HEK293 (cell line): ENCODE results near the gene EMC9.

Experiments used
- CTCF ChIA-PET: fragments of 350-600 bp; formaldehyde crosslinking; extraction: SDS; loops from one replicate; lab custom pipeline; 2021; ENCODE audit warnings: antibody characterized with exemption; lab: Yijun Ruan, JAX
- POLR2A ChIA-PET: fragments of 300-600 bp; formaldehyde crosslinking; extraction: SDS; loops from one replicate; lab custom pipeline; 2020; ENCODE audit warnings: antibody characterized with exemption, inconsistent platforms; lab: Yijun Ruan, JAX
- H3K27ac ChIP-seq: fragments of 200-500 bp; sonication (Bioruptor generic); 2 replicates; pipeline ENCODE4 v1.5.1; 2014; ENCODE audit warnings: low read depth, low read length, control low read depth, inconsistent platforms; ENCODE audit errors: extremely low read depth
- H3K36me3 ChIP-seq, 2 experiments: fragments of 200-500 bp in 1 of 2; sonication (Bioruptor generic) in 1 of 2; 1 replicate in 1 of 2; 2 replicates in 1 of 2; pipeline ENCODE4 v1.5.1; 2014 to 2017; ENCODE audit warnings: inconsistent platforms in 2 of 2, low read length in 2 of 2; ENCODE audit not compliant: control insufficient read depth in 2 of 2, insufficient read depth in 1 of 2
- H3K4me1 ChIP-seq: fragments of 200-500 bp; sonication (Bioruptor generic); 2 replicates; pipeline ENCODE4 v1.5.1; 2014; ENCODE audit warnings: mild to moderate bottlenecking, low read length, inconsistent platforms; ENCODE audit not compliant: control insufficient read depth, insufficient read depth
- H3K4me3 ChIP-seq: 2 replicates; pipeline ENCODE4 v1.5.1; 2011; ENCODE audit warnings: low read depth, mild to moderate bottlenecking, control low read depth, low read length, moderate library complexity
- H3K9me3 ChIP-seq: fragments of 200-500 bp; sonication (Bioruptor generic); 2 replicates; pipeline ENCODE4 v1.5.1; 2014; ENCODE audit warnings: low read depth, low read length, inconsistent platforms; ENCODE audit not compliant: control insufficient read depth, insufficient read depth
- FEZF1 ChIP-seq: fragments of 450-650 bp; formaldehyde crosslinking; IDR thresholded peaks from 2 replicates; pipeline ENCODE4 v1.5.1; 2016; ENCODE audit warnings: missing biosample characterization, missing genetic modification characterization
- GLIS2 ChIP-seq: fragments of 450-650 bp; formaldehyde crosslinking; IDR thresholded peaks from 2 replicates; pipeline ENCODE4 v1.5.1; 2016; ENCODE audit warnings: missing biosample characterization, missing genetic modification characterization
- IKZF3 ChIP-seq: fragments of 450-650 bp; IDR thresholded peaks from 2 replicates; pipeline ENCODE4 v1.5.0; 2018; ENCODE audit warnings: missing biosample characterization, mild to moderate bottlenecking, missing genetic modification characterization, moderate library complexity
- SCRT1 ChIP-seq: fragments of 450-650 bp; formaldehyde crosslinking; IDR thresholded peaks from 2 replicates; pipeline ENCODE4 v1.5.1; 2016; ENCODE audit warnings: missing biosample characterization, missing genetic modification characterization, borderline replicate concordance
- SP7 ChIP-seq: fragments of 450-650 bp; formaldehyde crosslinking; IDR thresholded peaks from 2 replicates; pipeline ENCODE4 v1.5.1; 2016; ENCODE audit warnings: missing biosample characterization, missing genetic modification characterization
- ZBTB1 ChIP-seq: fragments of 450-650 bp; formaldehyde crosslinking; IDR thresholded peaks from 2 replicates; pipeline ENCODE4 v1.5.1; 2016; ENCODE audit warnings: missing biosample characterization, missing genetic modification characterization
- ZBTB21 ChIP-seq: fragments of 450-650 bp; formaldehyde crosslinking; IDR thresholded peaks from 2 replicates; pipeline ENCODE4 v1.5.1; 2017; ENCODE audit warnings: missing biosample characterization, missing genetic modification characterization
- ZNF121 ChIP-seq: fragments of 450-650 bp; formaldehyde crosslinking; IDR thresholded peaks from 2 replicates; pipeline ENCODE4 v1.5.1; 2016; ENCODE audit warnings: missing biosample characterization, missing genetic modification characterization
- ZNF223 ChIP-seq: fragments of 450-650 bp; formaldehyde crosslinking; IDR thresholded peaks from 2 replicates; pipeline ENCODE4 v1.5.1; 2016; ENCODE audit warnings: missing biosample characterization, missing genetic modification characterization
- ZNF24 ChIP-seq: fragments of 450-650 bp; formaldehyde crosslinking; IDR thresholded peaks from 2 replicates; pipeline ENCODE4 v1.5.1; 2016; ENCODE audit warnings: missing biosample characterization, missing genetic modification characterization
- ZNF311 ChIP-seq: fragments of 450-650 bp; formaldehyde crosslinking; IDR thresholded peaks from 2 replicates; pipeline ENCODE4 v1.5.1; 2017; ENCODE audit warnings: missing biosample characterization, missing genetic modification characterization, borderline replicate concordance
- ZNF335 ChIP-seq: fragments of 450-650 bp; formaldehyde crosslinking; conservative IDR thresholded peaks from 2 replicates; pipeline ENCODE4 v1.5.1; 2016; ENCODE audit warnings: missing biosample characterization, missing genetic modification characterization
- ZNF629 ChIP-seq: fragments of 450-650 bp; formaldehyde crosslinking; IDR thresholded peaks from 2 replicates; pipeline ENCODE4 v1.5.1; 2017; ENCODE audit warnings: missing biosample characterization, missing genetic modification characterization
- ZNF660 ChIP-seq: fragments of 450-650 bp; IDR thresholded peaks from 2 replicates; pipeline ENCODE4 v1.5.1; 2018; ENCODE audit warnings: missing biosample characterization, mild to moderate bottlenecking, missing genetic modification characterization
- ZNF707 ChIP-seq: fragments of 450-650 bp; formaldehyde crosslinking; IDR thresholded peaks from 2 replicates; pipeline ENCODE4 v1.5.1; 2016; ENCODE audit warnings: missing biosample characterization, missing genetic modification characterization
- ZNF776 ChIP-seq: fragments of 450-650 bp; formaldehyde crosslinking; IDR thresholded peaks from 2 replicates; pipeline ENCODE4 v1.5.0; 2017; ENCODE audit warnings: missing biosample characterization, missing genetic modification characterization, borderline replicate concordance
- ZNF830 ChIP-seq: fragments of 450-650 bp; IDR thresholded peaks from 2 replicates; pipeline ENCODE4 v1.5.0; 2018; ENCODE audit warnings: missing biosample characterization, missing genetic modification characterization, low read depth, mild to moderate bottlenecking, moderate library complexity
- ZSCAN30 ChIP-seq: fragments of 450-650 bp; IDR thresholded peaks from 2 replicates; pipeline ENCODE4 v1.5.1; 2018; ENCODE audit warnings: missing biosample characterization, mild to moderate bottlenecking, missing genetic modification characterization, moderate library complexity
- TF ChIP-seq, protein P1 (sequence below): fragments of 450-650 bp; formaldehyde crosslinking; IDR thresholded peaks from 2 replicates; pipeline ENCODE4 v1.5.1; 2016; ENCODE audit warnings: missing biosample characterization, missing genetic modification characterization
- TF ChIP-seq, protein P2 (sequence below): fragments of 450-650 bp; formaldehyde crosslinking; IDR thresholded peaks from 2 replicates; pipeline ENCODE4 v1.5.1; 2016; ENCODE audit warnings: missing biosample characterization, missing genetic modification characterization
- TF ChIP-seq, protein P3 (sequence below): fragments of 450-650 bp; formaldehyde crosslinking; IDR thresholded peaks from 2 replicates; pipeline ENCODE4 v1.5.1; 2017; ENCODE audit warnings: missing biosample characterization, missing genetic modification characterization
- TF ChIP-seq, protein P4 (sequence below): fragments of 450-650 bp; formaldehyde crosslinking; IDR thresholded peaks from 2 replicates; pipeline ENCODE4 v1.5.1; 2016; ENCODE audit warnings: missing biosample characterization, missing genetic modification characterization
- TF ChIP-seq, protein P5 (sequence below): fragments of 450-650 bp; formaldehyde crosslinking; IDR thresholded peaks from 2 replicates; pipeline ENCODE4 v1.5.1; 2016; ENCODE audit warnings: missing biosample characterization, missing genetic modification characterization
- TF ChIP-seq, protein P6 (sequence below): fragments of 450-650 bp; formaldehyde crosslinking; IDR thresholded peaks from 2 replicates; pipeline ENCODE4 v1.5.1; 2016; ENCODE audit warnings: missing biosample characterization, missing genetic modification characterization, low read depth

Gene EMC9

DNA sequence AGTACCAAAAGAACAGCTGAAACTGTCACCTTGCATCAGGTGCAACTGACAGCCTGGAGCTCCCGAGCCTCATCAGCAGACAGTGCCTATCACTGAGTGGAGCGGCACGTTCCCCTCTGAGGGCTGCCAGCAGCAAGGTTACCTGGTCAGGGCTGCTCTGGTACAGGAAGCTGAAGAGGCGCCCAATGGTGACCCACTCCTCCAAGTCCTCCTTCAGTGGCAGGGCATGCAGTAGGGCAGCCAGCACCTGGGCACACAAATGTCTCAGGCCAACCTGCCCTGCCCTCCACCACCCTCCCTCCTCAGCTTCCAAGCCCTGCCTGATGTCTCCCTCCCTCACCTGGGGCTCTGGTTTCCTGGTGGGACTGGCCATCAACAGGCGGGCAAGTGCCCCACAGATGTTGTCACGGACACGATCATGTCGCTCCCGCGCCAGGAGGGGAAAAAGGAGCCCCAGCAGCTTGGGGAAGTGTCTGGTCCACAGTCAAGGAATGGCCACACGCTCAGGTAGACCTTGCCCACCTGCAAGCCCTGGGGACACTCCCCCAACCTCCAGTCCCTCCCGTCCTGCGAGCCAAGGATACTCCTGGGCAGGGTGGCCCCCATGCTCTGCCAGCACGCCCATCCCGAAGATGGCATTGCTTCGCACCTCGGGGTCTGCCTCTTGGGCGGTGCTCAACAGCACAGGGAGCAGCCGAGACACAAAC, 40.1 kb upstream of the EMC9 start:
- peaks cover 0 to 98% of the 10 kb centered on the region in 2 experiments; a peak in 2 of 3 replicates for H3K36me3 ChIP-seq
- CTCF ChIA-PET = interaction anchor here (0.9 to 1.0 kb wide), 2 partner anchors 19 to 20 kb away, joined by 3 to 4 read pairs; partner anchors contain the start of gene IRF9
- H3K4me1 ChIP-seq = no peaks in the 10 kb centered on the region
- H3K9me3 ChIP-seq = no peaks in the 10 kb centered on the region
- no peak overlapping the region for H3K4me3 ChIP-seq
- no peak overlapping the region for H3K27ac ChIP-seq
- POLR2A ChIA-PET = interaction anchor here (0.6 to 1.0 kb wide), 4 partner anchors 12 to 87 kb away, joined by 3 to 4 read pairs (median 3); partner anchors contain the start of genes EMC9, MDP1 and PCK2
- TF ChIP-seq IKZF3 (tag by site-specific recombination) = no peak
- TF ChIP-seq, protein P1, sequence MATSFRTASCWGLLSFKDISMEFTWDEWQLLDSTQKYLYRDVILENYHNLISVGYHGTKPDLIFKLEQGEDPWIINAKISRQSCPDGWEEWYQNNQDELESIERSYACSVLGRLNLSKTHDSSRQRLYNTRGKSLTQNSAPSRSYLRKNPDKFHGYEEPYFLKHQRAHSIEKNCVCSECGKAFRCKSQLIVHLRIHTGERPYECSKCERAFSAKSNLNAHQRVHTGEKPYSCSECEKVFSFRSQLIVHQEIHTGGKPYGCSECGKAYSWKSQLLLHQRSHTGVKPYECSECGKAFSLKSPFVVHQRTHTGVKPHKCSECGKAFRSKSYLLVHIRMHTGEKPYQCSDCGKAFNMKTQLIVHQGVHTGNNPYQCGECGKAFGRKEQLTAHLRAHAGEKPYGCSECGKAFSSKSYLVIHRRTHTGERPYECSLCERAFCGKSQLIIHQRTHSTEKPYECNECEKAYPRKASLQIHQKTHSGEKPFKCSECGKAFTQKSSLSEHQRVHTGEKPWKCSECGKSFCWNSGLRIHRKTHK (tag by site-specific recombination) = no peak
- no peak for TF ChIP-seq ZNF223 (tag by site-specific recombination)
- no peak for TF ChIP-seq ZNF707
- no peak for TF ChIP-seq SCRT1 (tag by site-specific recombination)
- TF ChIP-seq ZBTB1 (tag by site-specific recombination) = no peak
- no peak for TF ChIP-seq ZNF121
- no peak for TF ChIP-seq ZNF830
- TF ChIP-seq ZSCAN30 (tag by site-specific recombination) = no peak

DNA sequence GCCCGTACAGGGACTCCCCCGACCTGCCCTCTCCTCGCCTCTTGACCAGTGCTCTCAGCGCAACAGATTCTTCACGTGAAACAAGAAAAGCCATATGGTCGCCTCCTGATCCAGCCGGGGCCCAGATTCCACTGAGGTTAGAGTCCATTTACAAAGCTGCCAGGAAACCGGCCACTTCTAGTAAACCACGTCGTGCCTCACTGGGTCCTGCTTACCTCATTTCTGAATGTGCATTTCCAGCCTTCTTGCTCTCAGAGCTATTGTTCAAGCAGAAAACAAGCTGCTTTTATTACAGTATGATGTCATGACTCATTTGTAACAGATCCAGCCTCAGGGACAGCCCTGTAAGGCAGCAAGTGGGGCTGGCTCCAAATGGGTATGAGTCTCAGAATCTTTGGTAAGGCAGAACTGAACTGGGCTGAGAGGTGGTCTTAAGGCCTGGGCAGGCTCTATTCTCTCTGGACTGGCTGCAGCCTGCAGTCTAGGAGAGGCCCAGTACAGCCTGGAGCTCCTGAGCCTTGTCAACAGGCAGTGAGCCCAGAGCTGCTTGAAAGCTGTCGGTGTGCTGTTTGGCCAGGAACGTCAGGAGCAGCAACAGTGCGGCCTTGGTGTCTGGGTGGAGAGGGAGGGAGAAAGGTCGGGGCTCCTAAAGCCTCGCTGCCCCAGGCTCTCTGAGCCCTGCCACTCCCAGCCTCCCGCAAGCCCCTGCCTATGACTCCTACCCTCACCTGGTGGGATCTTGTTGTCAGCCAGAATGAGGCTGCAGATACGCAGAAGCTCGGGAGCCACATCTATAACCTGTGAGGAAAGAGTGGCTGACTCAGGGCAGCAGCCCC, 38.8 kb upstream of the EMC9 start:
- no peak overlapping the region; the same call in 1 of the 2 replicates for H3K27ac ChIP-seq
- POLR2A ChIA-PET = interaction anchor here (1.0 to 2.0 kb wide), 6 partner anchors 10 to 86 kb away, joined by 3 to 8 read pairs (median 3); partner anchors contain the start of genes IRF9, MDP1 and PCK2
- H3K4me3 ChIP-seq = no peak overlapping the region
- H3K4me1 ChIP-seq = no peaks in the 10 kb centered on the region
- no peaks in the 10 kb centered on the region for H3K9me3 ChIP-seq
- CTCF ChIA-PET = interaction anchor here (0.8 to 1.7 kb wide), 2 partner anchors 19 to 122 kb away, joined by 3 to 5 read pairs; partner anchors contain the start of gene IRF9
- peaks cover 0 to 86% of the 10 kb centered on the region in 2 experiments; a peak in 2 of 3 replicates for H3K36me3 ChIP-seq
- TF ChIP-seq ZNF629 (tag by site-specific recombination) (peak; percentile 99), ZNF335 (tag by site-specific recombination) (peak; percentile 38), ZNF660 (tag by site-specific recombination) (peak; percentile 63), GLIS2 (tag by site-specific recombination) (no peak), ZBTB21 (tag by site-specific recombination) (peak; percentile 97), ZNF311 (no peak), SP7 (tag by site-specific recombination) (peak; percentile 71), ZNF24 (tag by site-specific recombination) (0 out of 2 replicates have a peak, but pooled peaks have one; percentile 39), ZNF776 (tag by site-specific recombination) (no peak), FEZF1 (tag by site-specific recombination) (peak; percentile 99)
- TF ChIP-seq, protein P2, sequence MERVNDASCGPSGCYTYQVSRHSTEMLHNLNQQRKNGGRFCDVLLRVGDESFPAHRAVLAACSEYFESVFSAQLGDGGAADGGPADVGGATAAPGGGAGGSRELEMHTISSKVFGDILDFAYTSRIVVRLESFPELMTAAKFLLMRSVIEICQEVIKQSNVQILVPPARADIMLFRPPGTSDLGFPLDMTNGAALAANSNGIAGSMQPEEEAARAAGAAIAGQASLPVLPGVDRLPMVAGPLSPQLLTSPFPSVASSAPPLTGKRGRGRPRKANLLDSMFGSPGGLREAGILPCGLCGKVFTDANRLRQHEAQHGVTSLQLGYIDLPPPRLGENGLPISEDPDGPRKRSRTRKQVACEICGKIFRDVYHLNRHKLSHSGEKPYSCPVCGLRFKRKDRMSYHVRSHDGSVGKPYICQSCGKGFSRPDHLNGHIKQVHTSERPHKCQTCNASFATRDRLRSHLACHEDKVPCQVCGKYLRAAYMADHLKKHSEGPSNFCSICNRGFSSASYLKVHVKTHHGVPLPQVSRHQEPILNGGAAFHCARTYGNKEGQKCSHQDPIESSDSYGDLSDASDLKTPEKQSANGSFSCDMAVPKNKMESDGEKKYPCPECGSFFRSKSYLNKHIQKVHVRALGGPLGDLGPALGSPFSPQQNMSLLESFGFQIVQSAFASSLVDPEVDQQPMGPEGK (tag by site-specific recombination) = peak; percentile 35; the same call in 1 of the 2 replicates
- TF ChIP-seq, protein P3, sequence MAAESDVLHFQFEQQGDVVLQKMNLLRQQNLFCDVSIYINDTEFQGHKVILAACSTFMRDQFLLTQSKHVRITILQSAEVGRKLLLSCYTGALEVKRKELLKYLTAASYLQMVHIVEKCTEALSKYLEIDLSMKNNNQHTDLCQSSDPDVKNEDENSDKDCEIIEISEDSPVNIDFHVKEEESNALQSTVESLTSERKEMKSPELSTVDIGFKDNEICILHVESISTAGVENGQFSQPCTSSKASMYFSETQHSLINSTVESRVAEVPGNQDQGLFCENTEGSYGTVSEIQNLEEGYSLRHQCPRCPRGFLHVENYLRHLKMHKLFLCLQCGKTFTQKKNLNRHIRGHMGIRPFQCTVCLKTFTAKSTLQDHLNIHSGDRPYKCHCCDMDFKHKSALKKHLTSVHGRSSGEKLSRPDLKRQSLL (tag by site-specific recombination) = no peak
- TF ChIP-seq, protein P4, sequence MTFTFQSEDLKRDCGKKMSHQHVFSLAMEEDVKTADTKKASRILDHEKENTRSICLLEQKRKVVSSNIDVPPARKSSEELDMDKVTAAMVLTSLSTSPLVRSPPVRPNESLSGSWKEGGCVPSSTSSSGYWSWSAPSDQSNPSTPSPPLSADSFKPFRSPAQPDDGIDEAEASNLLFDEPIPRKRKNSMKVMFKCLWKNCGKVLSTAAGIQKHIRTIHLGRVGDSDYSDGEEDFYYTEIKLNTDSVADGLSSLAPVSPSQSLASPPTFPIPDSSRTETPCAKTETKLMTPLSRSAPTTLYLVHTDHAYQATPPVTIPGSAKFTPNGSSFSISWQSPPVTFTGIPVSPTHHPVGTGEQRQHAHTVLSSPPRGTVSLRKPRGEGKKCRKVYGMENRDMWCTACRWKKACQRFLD (tag by site-specific recombination) = no peak
- TF ChIP-seq, protein P5, sequence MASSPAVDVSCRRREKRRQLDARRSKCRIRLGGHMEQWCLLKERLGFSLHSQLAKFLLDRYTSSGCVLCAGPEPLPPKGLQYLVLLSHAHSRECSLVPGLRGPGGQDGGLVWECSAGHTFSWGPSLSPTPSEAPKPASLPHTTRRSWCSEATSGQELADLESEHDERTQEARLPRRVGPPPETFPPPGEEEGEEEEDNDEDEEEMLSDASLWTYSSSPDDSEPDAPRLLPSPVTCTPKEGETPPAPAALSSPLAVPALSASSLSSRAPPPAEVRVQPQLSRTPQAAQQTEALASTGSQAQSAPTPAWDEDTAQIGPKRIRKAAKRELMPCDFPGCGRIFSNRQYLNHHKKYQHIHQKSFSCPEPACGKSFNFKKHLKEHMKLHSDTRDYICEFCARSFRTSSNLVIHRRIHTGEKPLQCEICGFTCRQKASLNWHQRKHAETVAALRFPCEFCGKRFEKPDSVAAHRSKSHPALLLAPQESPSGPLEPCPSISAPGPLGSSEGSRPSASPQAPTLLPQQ = peak; percentile 71
- TF ChIP-seq, protein P6, sequence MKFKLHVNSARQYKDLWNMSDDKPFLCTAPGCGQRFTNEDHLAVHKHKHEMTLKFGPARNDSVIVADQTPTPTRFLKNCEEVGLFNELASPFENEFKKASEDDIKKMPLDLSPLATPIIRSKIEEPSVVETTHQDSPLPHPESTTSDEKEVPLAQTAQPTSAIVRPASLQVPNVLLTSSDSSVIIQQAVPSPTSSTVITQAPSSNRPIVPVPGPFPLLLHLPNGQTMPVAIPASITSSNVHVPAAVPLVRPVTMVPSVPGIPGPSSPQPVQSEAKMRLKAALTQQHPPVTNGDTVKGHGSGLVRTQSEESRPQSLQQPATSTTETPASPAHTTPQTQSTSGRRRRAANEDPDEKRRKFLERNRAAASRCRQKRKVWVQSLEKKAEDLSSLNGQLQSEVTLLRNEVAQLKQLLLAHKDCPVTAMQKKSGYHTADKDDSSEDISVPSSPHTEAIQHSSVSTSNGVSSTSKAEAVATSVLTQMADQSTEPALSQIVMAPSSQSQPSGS = peak; percentile 98
